GM12864 (cell line): ENCODE results near the gene GLYATL1.

Experiments
- DNase-seq: peaks from one replicate; pipeline ENCODE4 v3.0.0-alpha.2; 2011; ENCODE audit warnings: low read depth
- H3K4me3 ChIP-seq: 2 replicates; pipeline ENCODE4 v1.5.1; 2011; ENCODE audit warnings: mild to moderate bottlenecking, low read depth, low read length, control low read depth
- CTCF ChIP-seq: IDR thresholded peaks from 2 replicates; pipeline ENCODE4 v1.5.1; 2011; ENCODE audit warnings: low read depth, mild to moderate bottlenecking, moderate library complexity, low read length, control low read depth, inconsistent platforms; ENCODE audit errors: missing control alignments

The GLYATL1 gene

DNA sequence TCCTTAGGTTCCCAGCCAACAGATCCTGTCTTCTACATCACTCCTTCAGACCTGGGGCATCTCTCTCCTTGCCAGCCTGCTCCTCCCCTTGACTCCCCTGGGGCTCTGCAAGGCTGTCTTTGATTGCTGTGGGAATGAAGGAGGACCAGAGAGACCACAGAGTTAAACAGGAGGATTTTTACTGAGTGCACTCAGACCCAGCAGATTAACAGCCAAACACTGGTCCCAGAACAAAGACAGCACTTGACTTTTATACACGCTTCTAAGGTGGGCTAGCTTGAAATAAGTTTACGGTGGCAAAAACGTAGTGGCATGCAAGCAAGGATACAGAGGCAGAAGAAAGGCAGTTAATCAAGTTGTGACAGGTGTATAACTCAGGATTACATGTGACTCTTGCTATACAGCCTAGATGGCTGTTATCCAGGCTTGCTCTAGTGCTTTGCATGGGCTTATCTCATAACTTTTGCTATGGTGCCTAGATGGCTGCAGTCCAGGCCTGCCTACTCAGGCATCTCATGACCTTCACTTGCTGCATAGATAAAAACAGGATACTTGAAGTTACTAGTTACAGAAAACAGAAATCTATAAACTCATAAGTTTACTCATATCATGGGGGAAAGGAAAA is 22.0 kb upstream of the GLYATL1 start:
- DNase-seq, result no peak
- TF ChIP-seq CTCF, result no peak

GRCh38 chr11:58919561-58919960 is 19.7 kb upstream of the GLYATL1 start:
- DNase-seq, result no peak
- no peak for TF ChIP-seq CTCF
- H3K4me3 ChIP-seq, result no peak overlapping the region

More for the DNA sequence above, 22.0 kb upstream of the GLYATL1 start:
- H3K4me3 ChIP-seq, result no peak overlapping the region

- no peak for TF ChIP-seq CTCF
Measured at GRCh38 chr11:58919980-58920379, 19.3 kb upstream of the GLYATL1 start.

DNA sequence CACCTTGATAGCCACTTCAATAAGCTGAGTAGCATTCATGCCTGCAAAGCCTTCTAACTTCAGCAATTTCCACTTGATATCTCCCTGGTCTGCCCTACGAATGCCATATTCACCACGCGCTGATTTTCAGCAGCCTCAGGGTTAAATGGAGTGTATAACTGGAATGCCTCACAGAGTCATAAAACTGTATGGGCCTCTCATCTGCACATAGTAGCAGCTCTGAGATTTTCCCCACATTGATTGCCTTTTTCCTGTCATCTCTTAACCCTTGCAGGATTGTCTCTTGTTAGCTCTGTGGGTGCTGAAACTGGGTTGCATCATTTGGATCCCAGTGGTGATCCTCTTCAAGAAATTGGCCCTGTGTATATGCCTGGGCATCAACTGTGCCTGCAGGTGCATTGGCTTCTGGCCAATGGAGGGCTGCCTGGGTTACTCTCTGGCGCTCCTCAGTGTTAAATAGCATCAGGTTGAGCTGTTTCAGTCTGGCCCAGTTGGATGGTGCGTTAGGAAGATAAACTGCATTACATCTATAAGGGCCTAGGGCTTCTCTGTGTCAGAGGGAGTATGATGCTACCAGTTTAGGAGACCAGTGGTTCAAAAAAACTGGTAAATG is 17.4 kb upstream of the GLYATL1 start:
- H3K4me3 ChIP-seq, result no peak overlapping the region
- TF ChIP-seq CTCF, result no peak
- DNase-seq, result no peak

More at GRCh38 chr11:58919980-58920379, 19.3 kb upstream of the GLYATL1 start:
- H3K4me3 ChIP-seq, result no peak overlapping the region
- DNase-seq, result no peak

GRCh38 chr11:58922479-58922878 is 16.8 kb upstream of the GLYATL1 start:
- DNase-seq, result no peak
- no peak for TF ChIP-seq CTCF
- no peak overlapping the region for H3K4me3 ChIP-seq

DNA sequence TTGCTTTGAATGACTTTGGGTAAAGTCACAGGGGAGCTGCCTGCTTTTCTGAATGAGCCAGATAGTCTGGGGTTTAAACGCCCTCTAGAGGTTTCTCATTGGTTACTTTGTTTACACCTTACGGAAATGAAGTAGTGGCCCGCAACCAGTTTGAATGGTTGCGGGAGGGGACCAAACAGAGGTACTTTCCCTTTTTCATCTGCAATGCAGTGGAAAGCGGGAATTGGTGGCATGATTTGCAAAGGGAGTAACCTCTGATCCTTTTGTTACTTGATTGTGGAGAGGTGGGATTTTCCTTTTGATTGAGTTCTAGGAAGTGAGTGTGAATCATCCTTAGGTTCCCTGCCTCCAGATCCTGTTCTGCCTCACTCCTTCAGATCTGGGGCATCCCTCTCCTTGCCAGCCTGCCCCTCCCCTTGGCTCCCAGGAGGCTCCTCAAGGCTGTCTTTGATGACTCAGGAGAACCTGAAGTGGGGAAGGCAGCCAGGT is 15.9 kb upstream of the GLYATL1 start:
- no peak overlapping the region for H3K4me3 ChIP-seq

More for the DNA sequence above, 15.9 kb upstream of the GLYATL1 start:
- peak; percentile 57 for TF ChIP-seq CTCF
- DNase-seq, result peak; percentile 10
